ENCODE data around the gene FAM13A. TPM values are rescaled to one million over a fixed set of nuclear protein-coding genes. Genes with fewer than 3 reads are reported as not detected.

The FAM13A gene
- total RNA-seq, 2 experiments from 2014 or later: 10.5 TPM

DNA sequence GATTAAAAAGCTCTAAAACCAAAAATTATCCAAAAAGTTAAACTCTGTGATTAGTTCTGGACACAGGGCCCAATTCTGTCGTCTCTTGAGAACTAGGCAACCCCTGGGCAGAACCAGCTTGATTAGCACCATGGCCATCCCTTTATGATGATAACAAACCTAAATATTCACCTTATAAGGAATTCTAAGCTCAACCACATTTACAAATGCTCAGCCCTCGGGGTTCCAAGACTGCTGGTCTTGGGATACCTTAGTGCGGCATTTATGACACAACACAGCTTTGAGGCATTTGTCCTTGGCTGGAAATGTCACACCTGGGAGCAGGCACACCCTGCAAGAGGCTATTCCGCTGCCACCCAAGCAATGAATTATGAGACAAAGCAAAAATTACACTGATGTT, 331.8 kb downstream of the FAM13A start:
- no peaks in the 10 kb centered on the region for H3K9me3 Mint-ChIP-seq
- H3K27me3 Mint-ChIP-seq: no peaks in the 10 kb centered on the region
- POLR2A ChIA-PET: no interaction called here
- peaks cover 12% of the 10 kb centered on the region for H3K36me3 Mint-ChIP-seq
- H3K4me1 Mint-ChIP-seq: no peaks in the 10 kb centered on the region
- no peak overlapping the region for H3K27ac Mint-ChIP-seq
- no peak overlapping the region for H3K4me3 Mint-ChIP-seq
- DNase-seq (no peak), ATAC-seq (ENCODE audit: low read depth) (no peak)

DNA sequence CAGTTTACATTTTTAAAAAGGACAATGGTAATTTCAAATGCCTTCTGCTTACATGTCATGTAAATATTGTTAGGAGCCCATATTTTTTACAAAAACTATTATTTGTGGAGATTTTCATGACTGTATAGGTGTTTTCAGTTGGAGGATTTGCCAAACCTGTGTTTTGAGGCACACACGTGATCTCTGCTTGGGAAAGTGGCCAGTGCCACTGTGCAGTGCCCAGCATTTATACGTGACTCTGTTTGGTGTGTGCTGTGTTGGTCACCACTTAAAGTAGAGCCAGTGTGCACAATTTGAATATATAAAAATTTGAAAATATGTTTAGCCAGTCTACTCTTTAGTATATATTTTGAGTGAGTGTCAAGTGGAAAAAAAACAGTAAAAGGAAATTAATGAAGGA, 332.6 kb downstream of the FAM13A start:
- Mint-ChIP-seq H3K4me3 (no peak overlapping the region), H3K27me3 (no peaks in the 10 kb centered on the region), H3K36me3 (peaks cover 17% of the 10 kb centered on the region), H3K27ac (no peak overlapping the region), H3K4me1 (no peaks in the 10 kb centered on the region), H3K9me3 (no peaks in the 10 kb centered on the region)
- POLR2A ChIA-PET: no interaction called here
- no peak for DNase-seq
- ATAC-seq (ENCODE audit: low read depth): no peak

DNA sequence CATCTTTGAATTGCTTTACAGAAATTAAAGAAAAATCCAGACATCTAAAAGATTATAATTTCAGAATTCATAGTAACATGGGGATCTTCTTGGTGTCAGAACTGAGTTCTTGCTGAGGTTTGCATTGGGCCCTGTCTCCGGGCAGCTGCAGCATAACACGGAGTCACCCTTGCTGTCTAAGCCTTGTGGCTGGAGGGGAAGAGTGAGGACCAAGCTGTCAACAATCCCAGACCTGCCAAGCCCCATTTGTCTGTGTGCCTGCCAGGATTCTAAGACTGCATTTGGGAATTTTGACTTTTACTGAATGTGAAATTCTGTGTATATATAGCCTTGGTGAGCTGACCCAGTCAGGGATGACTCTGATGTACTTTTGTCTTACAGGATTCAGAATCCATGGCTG, 334.2 kb downstream of the FAM13A start:
- Mint-ChIP-seq H3K4me3 (no peak overlapping the region), H3K36me3 (peaks cover 23% of the 10 kb centered on the region), H3K9me3 (no peaks in the 10 kb centered on the region), H3K4me1 (no peaks in the 10 kb centered on the region), H3K27me3 (no peaks in the 10 kb centered on the region), H3K27ac (no peak overlapping the region)
- ATAC-seq (ENCODE audit: low read depth) (no peak), DNase-seq (no peak)
- POLR2A ChIA-PET: interaction anchor here (0.6 kb wide), 1 partner anchor 504 kb away, joined by 3 read pairs; no protein-coding TSS in a partner anchor

DNA sequence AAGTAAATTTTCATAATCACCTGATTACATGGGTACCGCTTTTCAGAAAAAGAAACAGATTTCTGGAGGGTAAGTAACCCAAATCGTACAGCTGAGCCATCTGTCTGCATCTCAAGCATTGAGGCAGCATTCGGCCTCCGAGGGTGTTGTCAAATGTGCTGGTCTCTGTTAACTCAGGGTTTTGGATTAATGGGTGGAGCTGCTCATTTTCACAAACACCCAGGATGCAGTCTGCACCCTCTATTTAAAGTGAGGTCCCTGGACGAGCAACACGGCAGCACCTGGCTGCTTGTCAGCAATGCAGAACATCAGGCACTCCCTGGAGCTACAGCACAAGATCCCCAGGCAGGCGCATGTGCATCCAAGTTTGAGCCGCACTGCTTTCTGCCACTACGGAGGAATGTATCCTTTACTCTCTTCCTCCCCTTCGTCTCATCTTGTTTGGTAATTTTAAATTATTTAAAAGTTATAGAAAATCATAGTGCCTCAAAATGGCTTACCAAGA, 334.7 kb downstream of the FAM13A start:
- DNase-seq: no peak
- no peak overlapping the region for H3K27ac Mint-ChIP-seq
- no peak for ATAC-seq (ENCODE audit: low read depth)
- no peak overlapping the region for H3K4me3 Mint-ChIP-seq
- POLR2A ChIA-PET: no interaction called here
- no peaks in the 10 kb centered on the region for H3K4me1 Mint-ChIP-seq
- no peaks in the 10 kb centered on the region for H3K27me3 Mint-ChIP-seq
- peaks cover 4% of the 10 kb centered on the region for H3K9me3 Mint-ChIP-seq
- H3K36me3 Mint-ChIP-seq: peaks cover 26% of the 10 kb centered on the region

DNA sequence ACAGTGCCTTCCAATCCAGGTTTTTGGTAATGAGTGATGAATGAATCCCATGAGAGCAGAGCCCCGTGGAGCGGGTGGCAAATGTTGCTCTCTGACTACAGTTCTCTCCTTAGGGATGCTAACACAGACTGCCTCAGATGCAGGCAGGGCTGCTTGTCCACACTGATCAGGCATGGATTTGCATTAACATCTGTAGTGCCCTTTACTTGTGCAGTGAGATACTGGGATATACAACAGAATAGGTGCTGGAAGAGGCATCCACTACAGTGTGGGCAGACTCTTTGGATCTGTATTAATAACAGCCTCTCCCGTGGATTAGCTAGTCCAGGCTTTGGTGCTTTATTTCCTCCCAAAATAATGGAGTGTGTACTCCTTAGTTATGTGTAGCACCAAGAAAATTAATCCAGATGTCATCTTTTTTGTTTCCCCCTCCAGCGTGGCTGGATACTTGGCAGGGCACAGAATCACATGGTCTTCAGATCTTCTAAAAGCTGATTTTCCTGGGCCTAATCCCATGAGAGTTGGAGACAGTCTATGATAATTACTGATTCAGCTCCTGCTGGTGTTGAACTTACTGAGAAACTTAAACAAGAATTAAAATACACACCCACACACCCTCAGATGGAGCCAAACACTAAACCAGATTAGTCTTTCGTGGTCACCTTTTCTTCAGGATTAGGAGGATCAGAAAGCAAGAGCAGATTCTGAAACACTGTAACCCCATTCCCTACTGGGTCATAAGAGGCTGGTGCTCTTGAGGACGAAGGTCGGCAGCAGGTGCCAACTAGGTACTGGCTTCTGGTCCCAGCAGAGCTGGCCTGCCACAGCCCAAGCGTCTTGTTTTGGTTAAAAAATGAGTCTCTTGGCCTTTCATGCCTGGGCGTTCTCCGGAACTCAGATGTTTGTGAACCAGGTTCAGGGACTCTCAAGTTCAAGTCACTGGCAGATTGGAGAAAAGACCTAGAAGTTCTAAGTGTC, 336.2 kb downstream of the FAM13A start:
- Mint-ChIP-seq H3K4me1 (no peaks in the 10 kb centered on the region), H3K9me3 (peaks cover 10% of the 10 kb centered on the region), H3K27me3 (no peaks in the 10 kb centered on the region), H3K36me3 (peaks cover 40% of the 10 kb centered on the region), H3K4me3 (no peak overlapping the region), H3K27ac (no peak overlapping the region)
- DNase-seq (no peak), ATAC-seq (ENCODE audit: low read depth) (no peak)
- POLR2A ChIA-PET: no interaction called here

DNA sequence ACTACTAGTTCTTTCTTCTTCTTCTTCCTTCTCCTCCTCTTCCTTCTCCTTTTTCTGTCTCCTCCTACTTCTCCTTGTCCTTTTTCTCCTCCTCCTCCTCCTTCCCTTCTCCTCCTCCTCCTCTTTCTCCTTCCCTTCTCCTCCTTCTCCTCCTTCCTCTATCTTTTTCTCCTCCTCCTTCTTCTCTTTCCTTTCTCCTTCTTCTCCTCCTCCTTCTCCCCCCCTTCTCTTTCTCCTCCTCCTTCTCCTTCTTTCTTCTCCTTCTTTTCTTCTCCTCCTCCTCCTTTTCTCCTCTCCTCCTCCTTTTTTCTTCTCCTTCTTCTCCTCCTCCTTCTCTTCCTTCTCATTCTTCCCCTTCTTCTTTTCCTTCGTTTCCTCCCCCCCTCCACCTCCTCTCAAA, 337.6 kb downstream of the FAM13A start:
- Mint-ChIP-seq H3K4me1 (no peaks in the 10 kb centered on the region), H3K4me3 (no peak overlapping the region), H3K27ac (no peak overlapping the region), H3K36me3 (peaks cover 48% of the 10 kb centered on the region), H3K27me3 (no peaks in the 10 kb centered on the region), H3K9me3 (peaks cover 11% of the 10 kb centered on the region)
- DNase-seq (no peak), ATAC-seq (ENCODE audit: low read depth) (no peak)
- POLR2A ChIA-PET: no interaction called here

DNA sequence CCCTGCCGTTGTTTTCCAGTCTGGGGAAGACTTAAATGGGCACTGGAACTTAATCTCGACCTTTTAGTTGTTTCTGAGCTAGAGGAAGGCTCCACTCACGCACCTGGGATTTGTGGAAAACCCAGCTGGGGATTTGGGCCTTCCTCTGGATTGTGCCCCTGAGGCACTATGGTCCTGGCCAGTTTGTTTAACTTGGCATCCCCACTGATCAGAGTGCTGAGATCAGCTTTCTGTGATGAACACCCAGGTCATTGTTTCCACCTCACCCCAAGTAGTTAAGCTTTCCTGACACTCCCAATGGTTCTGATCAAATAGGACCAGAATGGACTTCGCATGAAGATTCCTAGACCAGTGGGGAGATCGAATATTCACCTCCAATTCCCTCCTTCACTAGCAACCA, 338.9 kb downstream of the FAM13A start:
- ATAC-seq (ENCODE audit: low read depth) (no peak), DNase-seq (no peak)
- no peaks in the 10 kb centered on the region for H3K4me1 Mint-ChIP-seq
- H3K4me3 Mint-ChIP-seq: no peak overlapping the region
- POLR2A ChIA-PET: no interaction called here
- H3K9me3 Mint-ChIP-seq: peaks cover 11% of the 10 kb centered on the region
- H3K27me3 Mint-ChIP-seq: no peaks in the 10 kb centered on the region
- H3K27ac Mint-ChIP-seq: no peak overlapping the region
- H3K36me3 Mint-ChIP-seq: peaks cover 51% of the 10 kb centered on the region

DNA sequence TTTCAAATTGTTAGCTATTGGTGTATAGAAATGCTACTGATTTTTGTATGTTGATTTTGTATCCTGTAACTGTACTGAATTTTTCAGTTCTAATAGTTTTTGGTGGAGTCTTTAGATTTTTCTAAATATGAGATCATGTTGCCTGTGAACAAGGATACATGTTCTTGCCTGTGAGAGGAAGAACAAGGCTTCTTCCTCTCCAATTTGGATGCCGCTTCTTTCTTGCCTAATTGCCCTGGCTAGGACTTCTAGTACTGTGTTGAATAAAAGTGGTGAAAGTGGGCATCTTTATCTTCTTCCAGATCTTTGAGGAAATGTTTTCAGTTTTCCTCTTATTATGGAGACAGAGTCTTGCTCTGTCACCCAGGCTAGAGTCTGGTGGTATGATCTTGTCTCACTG, 343.2 kb downstream of the FAM13A start:
- POLR2A ChIA-PET: no interaction called here
- no peak overlapping the region for H3K4me3 Mint-ChIP-seq
- H3K27me3 Mint-ChIP-seq: no peaks in the 10 kb centered on the region
- H3K4me1 Mint-ChIP-seq: no peaks in the 10 kb centered on the region
- H3K36me3 Mint-ChIP-seq: peaks cover 59% of the 10 kb centered on the region
- H3K9me3 Mint-ChIP-seq: peaks cover 16% of the 10 kb centered on the region
- H3K27ac Mint-ChIP-seq: no peak overlapping the region
- DNase-seq: no peak
- ATAC-seq (ENCODE audit: low read depth): no peak

DNA sequence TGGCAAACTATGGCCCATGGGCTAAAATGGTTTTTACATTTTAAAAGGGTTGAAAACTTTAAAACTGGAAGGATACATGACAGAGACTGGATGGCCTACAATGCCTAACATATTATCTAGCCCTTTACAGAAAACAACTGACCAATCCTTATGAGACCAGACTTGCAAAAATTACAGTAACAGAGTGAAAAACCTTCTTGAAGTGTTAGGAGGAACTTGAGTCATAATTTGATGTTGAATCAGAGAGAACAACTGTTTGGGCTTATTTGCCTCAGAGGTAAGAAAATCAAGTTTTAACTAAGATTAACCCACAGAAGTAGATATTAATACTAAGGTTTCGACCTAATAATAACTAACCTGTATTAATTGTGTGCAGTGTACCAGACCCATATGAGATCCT, 347.0 kb downstream of the FAM13A start:
- Mint-ChIP-seq H3K27ac (no peak overlapping the region), H3K4me1 (no peaks in the 10 kb centered on the region), H3K4me3 (no peak overlapping the region), H3K27me3 (no peaks in the 10 kb centered on the region), H3K9me3 (peaks cover 5% of the 10 kb centered on the region), H3K36me3 (peaks cover 38% of the 10 kb centered on the region)
- ATAC-seq (ENCODE audit: low read depth): no peak
- POLR2A ChIA-PET: no interaction called here
- DNase-seq: no peak

DNA sequence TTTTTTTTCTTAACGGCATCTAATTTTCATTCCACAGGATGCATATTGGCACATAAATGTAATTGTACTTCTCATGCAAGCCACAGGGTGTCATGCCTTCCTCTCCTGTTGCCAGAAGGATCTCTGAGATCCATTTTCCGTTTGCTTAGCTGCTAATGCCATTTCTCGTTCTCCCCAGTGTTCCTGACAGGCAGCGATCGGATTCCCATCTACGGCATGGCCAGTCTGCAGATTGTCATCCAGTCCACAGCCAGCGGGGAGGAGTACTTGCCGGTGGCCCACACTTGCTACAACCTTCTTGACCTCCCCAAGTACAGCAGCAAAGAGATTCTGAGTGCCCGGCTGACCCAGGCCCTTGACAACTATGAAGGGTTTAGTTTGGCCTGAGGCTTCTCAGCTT, 350.4 kb downstream of the FAM13A start:
- Mint-ChIP-seq H3K27me3 (no peaks in the 10 kb centered on the region), H3K4me3 (no peak overlapping the region), H3K4me1 (no peaks in the 10 kb centered on the region), H3K27ac (no peak overlapping the region), H3K9me3 (no peaks in the 10 kb centered on the region), H3K36me3 (peaks cover 32% of the 10 kb centered on the region)
- ATAC-seq (ENCODE audit: low read depth): no peak
- POLR2A ChIA-PET: no interaction called here
- no peak for DNase-seq

DNA sequence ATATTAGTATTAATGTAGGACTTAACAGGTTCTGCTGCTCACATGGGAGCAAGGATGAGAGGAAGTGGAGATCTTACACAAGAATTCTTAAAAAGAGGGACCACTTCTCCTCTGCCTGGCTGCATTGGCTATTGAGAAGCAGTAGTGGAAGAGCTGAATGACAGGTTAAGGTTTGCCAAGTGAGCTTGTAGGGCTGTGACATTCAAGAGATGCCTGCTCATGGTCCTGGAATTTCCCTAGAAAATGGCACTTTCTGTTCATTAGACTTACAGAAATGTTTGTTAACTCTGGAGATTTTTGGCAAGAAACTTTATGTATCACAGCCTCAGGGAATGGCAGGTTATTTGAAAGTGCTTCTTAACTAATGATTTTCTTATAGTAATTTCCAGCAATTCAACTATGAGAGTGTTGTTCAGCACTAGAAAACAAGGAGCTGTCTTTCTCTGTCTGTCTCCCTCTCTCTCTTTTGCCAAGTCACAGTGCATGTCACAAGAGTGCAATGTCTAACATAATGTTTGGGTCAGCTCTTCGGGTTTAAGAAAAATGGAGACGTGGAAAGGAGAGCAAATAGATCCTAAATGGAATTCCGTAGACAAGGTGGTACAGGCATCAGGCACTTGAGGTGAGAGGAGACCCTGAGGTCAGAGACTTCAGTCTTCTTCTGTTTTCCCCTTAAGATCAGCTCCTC, 351.0 kb downstream of the FAM13A start:
- ATAC-seq (ENCODE audit: low read depth) (no peak), DNase-seq (no peak)
- H3K9me3 Mint-ChIP-seq: no peaks in the 10 kb centered on the region
- no peaks in the 10 kb centered on the region for H3K4me1 Mint-ChIP-seq
- no peak overlapping the region for H3K4me3 Mint-ChIP-seq
- POLR2A ChIA-PET: no interaction called here
- H3K36me3 Mint-ChIP-seq: peaks cover 31% of the 10 kb centered on the region
- H3K27me3 Mint-ChIP-seq: no peaks in the 10 kb centered on the region
- no peak overlapping the region for H3K27ac Mint-ChIP-seq

DNA sequence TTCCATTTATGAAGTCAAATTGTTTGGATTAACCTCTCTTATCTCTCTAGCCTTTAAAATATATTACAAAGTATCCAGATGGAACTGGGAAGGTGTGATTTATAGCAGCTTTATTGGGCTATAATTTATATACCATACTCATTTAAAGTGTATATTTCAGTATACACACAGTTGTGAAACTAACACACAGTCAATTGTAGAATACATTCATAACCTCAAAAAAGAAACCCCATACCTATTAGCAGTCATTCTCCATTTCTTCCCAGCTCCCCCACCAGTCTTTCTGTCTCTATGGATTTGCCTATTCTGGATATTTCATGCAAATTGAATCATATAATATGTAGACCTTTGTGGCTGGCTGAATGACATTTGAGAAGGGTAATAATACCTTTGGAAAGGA, 351.8 kb downstream of the FAM13A start:
- H3K4me1 Mint-ChIP-seq: no peaks in the 10 kb centered on the region
- DNase-seq (no peak), ATAC-seq (ENCODE audit: low read depth) (no peak)
- H3K27ac Mint-ChIP-seq: no peak overlapping the region
- POLR2A ChIA-PET: no interaction called here
- H3K9me3 Mint-ChIP-seq: no peaks in the 10 kb centered on the region
- H3K4me3 Mint-ChIP-seq: no peak overlapping the region
- no peaks in the 10 kb centered on the region for H3K27me3 Mint-ChIP-seq
- H3K36me3 Mint-ChIP-seq: peaks cover 31% of the 10 kb centered on the region

DNA sequence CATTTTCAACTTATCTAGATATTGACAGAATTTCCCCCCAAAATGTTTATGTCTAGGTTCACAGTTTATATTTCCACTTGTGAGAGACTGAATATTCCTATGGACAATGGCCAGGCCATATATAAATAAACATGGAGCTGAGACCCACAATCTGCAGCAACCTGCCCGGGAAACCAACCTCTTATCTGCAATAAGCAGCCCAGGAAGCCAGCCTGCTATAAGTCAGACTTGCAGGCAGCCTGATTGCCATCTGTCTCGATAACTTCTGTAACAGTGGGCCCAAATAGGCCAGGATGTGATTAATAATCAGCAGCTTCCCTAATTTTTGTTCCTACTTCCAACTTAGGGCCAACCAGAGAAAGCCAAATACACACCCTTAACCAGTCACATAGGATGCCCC, 354.2 kb downstream of the FAM13A start:
- peaks cover 1% of the 10 kb centered on the region for H3K9me3 Mint-ChIP-seq
- POLR2A ChIA-PET: no interaction called here
- no peak overlapping the region for H3K4me3 Mint-ChIP-seq
- H3K27me3 Mint-ChIP-seq: no peaks in the 10 kb centered on the region
- H3K4me1 Mint-ChIP-seq: peaks cover 1% of the 10 kb centered on the region
- H3K36me3 Mint-ChIP-seq: peaks cover 32% of the 10 kb centered on the region
- H3K27ac Mint-ChIP-seq: no peak overlapping the region
- DNase-seq (no peak), ATAC-seq (ENCODE audit: low read depth) (no peak)

DNA sequence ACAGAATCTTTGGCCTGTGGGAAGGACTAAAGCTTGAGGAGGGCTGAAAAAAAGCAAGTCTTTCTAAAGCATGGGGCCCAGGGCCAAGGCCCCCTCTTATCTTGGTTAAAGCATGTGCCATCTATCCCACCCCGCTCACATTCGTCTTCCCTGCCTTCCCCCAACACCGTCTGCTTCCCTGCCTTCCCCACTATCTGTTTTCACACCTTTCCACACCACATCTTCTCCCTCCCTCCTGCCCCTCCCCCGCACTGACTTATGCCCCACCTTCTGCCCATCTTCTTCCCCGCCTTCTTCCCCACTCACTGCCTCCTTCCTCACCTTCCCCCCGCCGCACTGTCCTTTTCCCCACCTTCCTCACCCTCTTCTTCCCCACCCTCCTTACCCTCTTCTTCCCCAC, 358.5 kb downstream of the FAM13A start:
- Mint-ChIP-seq H3K4me3 (no peak overlapping the region), H3K4me1 (peaks cover 8% of the 10 kb centered on the region), H3K27ac (no peak overlapping the region), H3K27me3 (no peaks in the 10 kb centered on the region), H3K36me3 (peaks cover 17% of the 10 kb centered on the region), H3K9me3 (peaks cover 1% of the 10 kb centered on the region)
- DNase-seq (no peak), ATAC-seq (ENCODE audit: low read depth) (no peak)
- POLR2A ChIA-PET: interaction anchor here (1.5 kb wide), 1 partner anchor 99 kb away, joined by 4 read pairs; no protein-coding TSS in a partner anchor

Measured in activated naive CD8-positive, alpha-beta T cell treated with anti-CD3 and anti-CD28 coated beads, Interleukin-2, amount 10 ng/mL, durations not matched to agents 7 days and 5 days (primary cell).